ENCODE data around the gene PC. TPM values are rescaled to one million over a fixed set of nuclear protein-coding genes. Genes with fewer than 3 reads are reported as not detected.

Gene PC
- total RNA-seq, 5 donors from 2014 or later (not counting 1 experiment from before 2014, with no cell fraction given) = 6.2 to 10.0 (median 7.4) TPM

DNA sequence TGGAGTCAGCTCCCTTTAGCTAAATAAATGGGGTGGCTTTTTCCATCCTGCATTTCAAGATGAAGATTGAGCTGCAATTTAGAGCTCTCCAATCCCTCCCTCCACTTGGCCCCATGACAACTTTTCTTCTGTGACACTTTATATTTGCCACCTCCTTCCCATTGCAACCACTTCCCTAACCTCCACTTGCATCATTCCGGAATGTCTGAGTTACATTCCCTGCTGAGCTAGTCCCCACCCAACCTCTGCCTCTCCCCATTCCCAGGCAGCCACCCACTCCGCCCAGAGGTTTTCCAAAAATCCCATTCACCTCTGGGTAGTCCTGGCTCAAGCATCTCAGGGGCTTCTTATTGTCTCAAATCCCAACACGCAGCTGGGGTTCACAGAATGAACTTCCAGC is 24.7 kb downstream of the PC start:
- H3K27ac Mint-ChIP-seq = no peak overlapping the region
- no peak for DNase-seq
- H3K36me3 Mint-ChIP-seq = no peaks in the 10 kb centered on the region
- CTCF ChIA-PET = no interaction called here
- H3K36me3 ChIP-seq (ENCODE audit: control insufficient read depth in 2 of 2, extremely low read depth in 1 of 2, insufficient read depth in 1 of 2, low read length in 1 of 2) = no peaks in the 10 kb centered on the region
- H3K4me1 ChIP-seq (ENCODE audit: control insufficient read depth in 1 of 2, extremely low read depth in 1 of 2, insufficient read depth in 2 of 2, low read length in 2 of 2) = no peaks in the 10 kb centered on the region
- POLR2A ChIA-PET = no interaction called here
- no peak overlapping the region for H3K4me3 ChIP-seq (ENCODE audit: control insufficient read depth in 1 of 2, extremely low read depth in 1 of 2, low read length in 1 of 2)
- no peaks in the 10 kb centered on the region for H3K9me3 ChIP-seq
- no peaks in the 10 kb centered on the region for H3K27me3 Mint-ChIP-seq
- H3K4me3 Mint-ChIP-seq = no peak overlapping the region
- ATAC-seq (replicated peaks in 1 of 4) = no peak
- H3K4me1 Mint-ChIP-seq = no peaks in the 10 kb centered on the region
- H3K27me3 ChIP-seq (replicated peaks in 1 of 2; ENCODE audit: control insufficient read depth in 2 of 2, extremely low read depth in 1 of 2, insufficient read depth in 2 of 2, low read length in 1 of 2) = no peaks in the 10 kb centered on the region
- no peaks in the 10 kb centered on the region for H3K9me3 Mint-ChIP-seq
- 89% methylated on average over 3 of the region's 3 CpGs for WGBS (ENCODE audit: insufficient coverage)
- no peak overlapping the region for H3K27ac ChIP-seq (ENCODE audit: low read length)

DNA sequence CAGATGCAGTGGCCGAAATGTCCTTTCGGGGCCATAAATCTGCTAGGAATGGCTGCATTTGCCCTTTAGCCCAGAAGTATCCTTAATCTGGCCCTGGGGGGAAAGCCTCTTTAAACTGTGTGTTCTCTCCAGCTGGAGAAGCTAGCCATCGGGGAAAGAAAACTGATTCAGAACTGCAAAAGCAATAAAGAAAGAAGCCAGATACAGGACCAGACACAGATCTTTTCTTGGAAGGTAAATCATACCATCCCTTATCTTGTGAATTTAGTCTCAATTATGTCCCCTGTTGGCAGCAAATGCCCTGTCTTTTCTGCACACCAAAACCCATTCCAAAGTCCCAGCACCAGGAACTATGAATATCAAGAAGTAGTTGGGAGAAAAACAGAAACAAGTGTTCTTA is 25.6 kb downstream of the PC start:
- ChIA-PET POLR2A (no interaction called here), CTCF (no interaction called here)
- H3K4me1 ChIP-seq (ENCODE audit: control insufficient read depth in 1 of 2, extremely low read depth in 1 of 2, insufficient read depth in 2 of 2, low read length in 2 of 2) = no peaks in the 10 kb centered on the region
- no peak for ATAC-seq (replicated peaks in 1 of 4)
- no peak overlapping the region for H3K4me3 ChIP-seq (ENCODE audit: control insufficient read depth in 1 of 2, extremely low read depth in 1 of 2, low read length in 1 of 2)
- DNase-seq = no peak
- no peaks in the 10 kb centered on the region for H3K4me1 Mint-ChIP-seq
- H3K27ac ChIP-seq (ENCODE audit: low read length) = no peak overlapping the region
- WGBS (ENCODE audit: insufficient coverage) = 100% methylated on average over 2 of the region's 3 CpGs
- no peaks in the 10 kb centered on the region for H3K36me3 Mint-ChIP-seq
- no peak overlapping the region for H3K4me3 Mint-ChIP-seq
- no peak overlapping the region for H3K27ac Mint-ChIP-seq
- no peaks in the 10 kb centered on the region for H3K9me3 ChIP-seq
- H3K9me3 Mint-ChIP-seq = no peaks in the 10 kb centered on the region
- no peaks in the 10 kb centered on the region for H3K27me3 ChIP-seq (replicated peaks in 1 of 2; ENCODE audit: control insufficient read depth in 2 of 2, extremely low read depth in 1 of 2, insufficient read depth in 2 of 2, low read length in 1 of 2)
- H3K27me3 Mint-ChIP-seq = no peaks in the 10 kb centered on the region
- no peaks in the 10 kb centered on the region for H3K36me3 ChIP-seq (ENCODE audit: control insufficient read depth in 2 of 2, extremely low read depth in 1 of 2, insufficient read depth in 1 of 2, low read length in 1 of 2)

DNA sequence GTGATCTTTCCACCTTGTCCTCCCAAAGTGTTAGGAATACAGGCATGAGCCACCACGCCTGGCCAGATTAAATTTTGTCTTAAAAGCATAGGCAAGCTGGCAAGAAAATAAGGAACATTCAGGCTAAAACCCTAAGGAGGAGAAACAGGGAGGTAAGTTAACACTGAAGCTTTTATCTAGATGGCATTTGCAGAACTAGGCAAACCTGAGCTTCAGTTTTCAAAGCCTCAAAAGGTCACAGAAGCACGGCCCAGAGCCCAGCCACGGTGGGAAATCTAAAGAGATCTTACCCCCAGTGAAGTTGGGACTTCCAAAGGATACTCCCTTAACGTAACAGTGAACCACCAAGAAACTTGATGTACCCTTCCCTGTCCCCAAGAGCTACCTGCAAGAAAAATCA is 28.4 kb downstream of the PC start:
- no peaks in the 10 kb centered on the region for H3K4me1 ChIP-seq (ENCODE audit: control insufficient read depth in 1 of 2, extremely low read depth in 1 of 2, insufficient read depth in 2 of 2, low read length in 2 of 2)
- H3K36me3 ChIP-seq (ENCODE audit: control insufficient read depth in 2 of 2, extremely low read depth in 1 of 2, insufficient read depth in 1 of 2, low read length in 1 of 2) = no peaks in the 10 kb centered on the region
- Mint-ChIP-seq H3K36me3 (no peaks in the 10 kb centered on the region), H3K4me1 (no peaks in the 10 kb centered on the region), H3K9me3 (peaks cover 0 to 2% (median 0%) of the 10 kb centered on the region in 3 donors), H3K27ac (no peak overlapping the region), H3K27me3 (no peaks in the 10 kb centered on the region), H3K4me3 (no peak overlapping the region)
- no peak overlapping the region for H3K27ac ChIP-seq (ENCODE audit: low read length)
- ChIA-PET CTCF (no interaction called here), POLR2A (no interaction called here)
- no peaks in the 10 kb centered on the region for H3K27me3 ChIP-seq (replicated peaks in 1 of 2; ENCODE audit: control insufficient read depth in 2 of 2, extremely low read depth in 1 of 2, insufficient read depth in 2 of 2, low read length in 1 of 2)
- ATAC-seq (replicated peaks in 1 of 4) (no peak), DNase-seq (no peak)
- H3K9me3 ChIP-seq = no peaks in the 10 kb centered on the region
- WGBS (ENCODE audit: insufficient coverage) = 63% methylated on average over 2 of the region's 4 CpGs
- no peak overlapping the region for H3K4me3 ChIP-seq (ENCODE audit: control insufficient read depth in 1 of 2, extremely low read depth in 1 of 2, low read length in 1 of 2)

GRCh38 chr11:66924272-66924671 is 33.9 kb downstream of the PC start:
- Histone ChIP-seq H3K27ac (ENCODE audit: low read length) (no peak overlapping the region), H3K27me3 (replicated peaks in 1 of 2; ENCODE audit: control insufficient read depth in 2 of 2, extremely low read depth in 1 of 2, insufficient read depth in 2 of 2, low read length in 1 of 2) (peaks cover 0 to 2% of the 10 kb centered on the region in 2 experiments), H3K4me1 (ENCODE audit: control insufficient read depth in 1 of 2, extremely low read depth in 1 of 2, insufficient read depth in 2 of 2, low read length in 2 of 2) (no peaks in the 10 kb centered on the region), H3K4me3 (ENCODE audit: control insufficient read depth in 1 of 2, extremely low read depth in 1 of 2, low read length in 1 of 2) (no peak overlapping the region), H3K36me3 (ENCODE audit: control insufficient read depth in 2 of 2, extremely low read depth in 1 of 2, insufficient read depth in 1 of 2, low read length in 1 of 2) (no peaks in the 10 kb centered on the region), H3K9me3 (no peaks in the 10 kb centered on the region)
- Mint-ChIP-seq H3K27me3 (no peaks in the 10 kb centered on the region), H3K9me3 (peaks cover 0 to 5% (median 0%) of the 10 kb centered on the region in 3 donors), H3K4me1 (no peaks in the 10 kb centered on the region), H3K27ac (no peak overlapping the region), H3K36me3 (no peaks in the 10 kb centered on the region), H3K4me3 (no peak overlapping the region)
- no peak for DNase-seq
- WGBS (ENCODE audit: insufficient coverage) = 100% methylated on average over 1 of the region's 1 CpG
- POLR2A ChIA-PET = interaction anchor here in 1 of 2 donors (0.6 kb wide), 1 partner anchor 179 kb away, joined by 5 read pairs; no protein-coding TSS in a partner anchor
- no peak for ATAC-seq (replicated peaks in 1 of 4)
- CTCF ChIA-PET = no interaction called here

DNA sequence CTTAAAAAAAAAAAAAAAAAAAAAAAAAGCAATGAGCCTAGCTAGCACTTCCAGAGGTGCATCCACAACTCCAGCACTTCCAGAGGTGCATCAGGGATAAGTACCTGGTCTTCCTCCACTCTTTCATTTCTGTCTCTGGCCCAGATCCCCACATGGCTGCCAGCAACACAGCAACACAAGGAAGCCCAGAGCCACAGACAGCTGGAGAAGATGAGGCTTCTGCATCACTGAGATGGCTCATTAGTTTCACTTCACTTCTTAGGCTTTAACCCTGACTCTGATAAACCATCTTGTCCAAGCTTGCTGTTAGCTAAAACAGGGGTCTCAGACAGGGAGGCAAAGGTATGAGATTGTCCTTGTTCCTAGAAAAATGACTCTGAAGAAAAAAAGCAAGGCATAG is 35.6 kb downstream of the PC start:
- Mint-ChIP-seq H3K9me3 (peaks cover 0 to 5% (median 0%) of the 10 kb centered on the region in 3 donors), H3K27ac (no peak overlapping the region), H3K4me1 (no peaks in the 10 kb centered on the region), H3K4me3 (no peak overlapping the region), H3K27me3 (no peaks in the 10 kb centered on the region), H3K36me3 (no peaks in the 10 kb centered on the region)
- H3K27me3 ChIP-seq (replicated peaks in 1 of 2; ENCODE audit: control insufficient read depth in 2 of 2, extremely low read depth in 1 of 2, insufficient read depth in 2 of 2, low read length in 1 of 2) = peaks cover 0 to 2% of the 10 kb centered on the region in 2 experiments
- ChIA-PET CTCF (no interaction called here), POLR2A (no interaction called here)
- H3K4me3 ChIP-seq (ENCODE audit: control insufficient read depth in 1 of 2, extremely low read depth in 1 of 2, low read length in 1 of 2) = no peak overlapping the region
- H3K9me3 ChIP-seq = no peaks in the 10 kb centered on the region
- no peak for DNase-seq
- ATAC-seq (replicated peaks in 1 of 4) = no peak
- no peak overlapping the region for H3K27ac ChIP-seq (ENCODE audit: low read length)
- no peaks in the 10 kb centered on the region for H3K36me3 ChIP-seq (ENCODE audit: control insufficient read depth in 2 of 2, extremely low read depth in 1 of 2, insufficient read depth in 1 of 2, low read length in 1 of 2)
- H3K4me1 ChIP-seq (ENCODE audit: control insufficient read depth in 1 of 2, extremely low read depth in 1 of 2, insufficient read depth in 2 of 2, low read length in 2 of 2) = no peaks in the 10 kb centered on the region

GRCh38 chr11:66920978-66921784 is 37.0 kb downstream of the PC start:
- WGBS (ENCODE audit: insufficient coverage) = 58% methylated on average over 11 of the region's 18 CpGs
- H3K9me3 ChIP-seq = no peaks in the 10 kb centered on the region
- Mint-ChIP-seq H3K36me3 (no peaks in the 10 kb centered on the region), H3K4me1 (no peaks in the 10 kb centered on the region), H3K9me3 (peaks cover 0 to 5% (median 0%) of the 10 kb centered on the region in 3 donors), H3K27me3 (no peaks in the 10 kb centered on the region), H3K4me3 (no peak overlapping the region), H3K27ac (no peak overlapping the region)
- ChIA-PET POLR2A (no interaction called here), CTCF (interaction anchor here in 1 of 2 donors (0.6 kb wide), 1 partner anchor 42 kb away, joined by 6 read pairs; no protein-coding TSS in a partner anchor)
- no peak for ATAC-seq (replicated peaks in 1 of 4)
- no peaks in the 10 kb centered on the region for H3K4me1 ChIP-seq (ENCODE audit: control insufficient read depth in 1 of 2, extremely low read depth in 1 of 2, insufficient read depth in 2 of 2, low read length in 2 of 2)
- no peak for DNase-seq
- no peaks in the 10 kb centered on the region for H3K36me3 ChIP-seq (ENCODE audit: control insufficient read depth in 2 of 2, extremely low read depth in 1 of 2, insufficient read depth in 1 of 2, low read length in 1 of 2)
- peaks cover 0 to 2% of the 10 kb centered on the region in 2 experiments for H3K27me3 ChIP-seq (replicated peaks in 1 of 2; ENCODE audit: control insufficient read depth in 2 of 2, extremely low read depth in 1 of 2, insufficient read depth in 2 of 2, low read length in 1 of 2)
- no peak overlapping the region for H3K4me3 ChIP-seq (ENCODE audit: control insufficient read depth in 1 of 2, extremely low read depth in 1 of 2, low read length in 1 of 2)
- no peak overlapping the region for H3K27ac ChIP-seq (ENCODE audit: low read length)
